Measurements from ENCODE around the gene TTLL3. TPM values are rescaled to one million over a fixed set of nuclear protein-coding genes. Genes with fewer than 3 reads are reported as not detected.

TTLL3 gene
- total and polyA plus RNA-seq, 2 donors (not counting 3 experiments of a cell fraction or from before 2014, with no cell fraction given), result 43.5 to 65.2 TPM

DNA sequence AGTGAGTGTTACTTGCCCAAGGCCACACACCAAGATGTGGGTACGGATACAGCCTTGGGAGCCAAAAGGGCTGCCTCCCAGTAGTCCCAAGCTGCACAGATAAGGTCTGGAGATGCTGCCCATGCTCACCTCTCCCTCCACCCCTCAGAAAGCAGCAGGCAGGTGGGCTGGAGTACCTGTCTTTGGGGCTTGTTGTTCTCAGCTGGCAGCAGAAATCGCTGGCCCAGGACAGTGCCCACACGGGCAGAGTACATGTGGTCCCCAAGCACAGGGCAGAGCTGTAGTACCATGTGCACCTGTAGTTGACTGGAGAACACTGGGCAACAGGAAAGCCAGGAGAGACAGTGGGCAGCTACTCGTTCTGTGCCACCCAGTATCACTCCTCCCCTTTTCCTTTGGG, 28.8 kb downstream of the TTLL3 start:
- Histone ChIP-seq H3K27me3 (ENCODE audit: control insufficient read depth in 2 of 2, insufficient read depth in 2 of 2, low read length in 2 of 2) (no peaks in the 10 kb centered on the region), H3K36me3 (ENCODE audit: control insufficient read depth in 2 of 2, extremely low read depth in 1 of 2, insufficient read depth in 2 of 2, low read length in 2 of 2) (peaks cover 4 to 12% of the 10 kb centered on the region in 2 experiments), H3K9ac (replicated peaks; ENCODE audit: extremely low read depth, insufficient read depth, low read length) (no peak overlapping the region), H3K79me2 (ENCODE audit: control insufficient read depth, insufficient read depth, low read length) (peaks cover 3% of the 10 kb centered on the region), H4K20me1 (replicated peaks; ENCODE audit: control insufficient read depth, extremely low read depth, insufficient read depth, low read length) (no peaks in the 10 kb centered on the region), H3K9me3 (replicated peaks; ENCODE audit: control insufficient read depth, insufficient read depth, low read length) (no peaks in the 10 kb centered on the region), H2AFZ (ENCODE audit: low read depth, low read length) (no peak overlapping the region), H3K9me1 (replicated peaks; ENCODE audit: control insufficient read depth, extremely low read depth, insufficient read depth, low read length) (no peaks in the 10 kb centered on the region), H3K4me1 (ENCODE audit: control insufficient read depth, extremely low read depth, insufficient read depth, low read length) (peaks cover 19% of the 10 kb centered on the region), H3K4me3 (replicated peaks in 1 of 3; ENCODE audit: insufficient read depth in 1 of 3, low read depth in 1 of 3, low read length in 3 of 3) (no peak overlapping the region), H3K4me2 (ENCODE audit: insufficient read depth, low read length) (no peak overlapping the region), H3K27ac (ENCODE audit: insufficient read depth, low read depth, low read length) (peak overlapping the region; percentile 50)
- ChIA-PET POLR2A (no interaction called here), CTCF (interaction anchor here (1.0 to 1.5 kb wide), 4 partner anchors 8 to 77 kb away, joined by 3 to 6 read pairs (median 4); no protein-coding TSS in a partner anchor)
- FAIRE-seq (no peak), DNase-seq (ENCODE audit: low read depth, low spot score) (no peak)
- dilution Hi-C loops (cut with MboI; ENCODE audit: extremely low pct_ligation_motif_present, low sequenced_read_pairs) (no loop called here), intact Hi-C loops (cut with micrococcal nuclease) (loop anchor here (1.0 kb wide), 1 partner anchor 9 kb away; no protein-coding TSS in a partner anchor)
- no TSS peak for BruUV-seq (replicated peaks)
- TF ChIP-seq MYC (IDR thresholded peaks at IDR 0.05; ENCODE audit: low read depth, low read length) (no peak), EZH2 (IDR thresholded peaks at IDR 0.05; ENCODE audit: borderline replicate concordance, low read depth, low read length, severe bottlenecking) (no peak), POLR2A (IDR thresholded peaks at IDR 0.05; ENCODE audit: low read depth, low read length) (no peak), MAX (IDR thresholded peaks at IDR 0.05; ENCODE audit: insufficient read depth, insufficient read length) (no peak), JUN (IDR thresholded peaks at IDR 0.05; ENCODE audit: borderline replicate concordance, insufficient read depth, insufficient read length, low read depth) (no peak), POLR2AphosphoS5 (IDR thresholded peaks at IDR 0.05; ENCODE audit: insufficient read depth, low read depth, low read length) (no peak)
- TF ChIP-seq, protein P1, sequence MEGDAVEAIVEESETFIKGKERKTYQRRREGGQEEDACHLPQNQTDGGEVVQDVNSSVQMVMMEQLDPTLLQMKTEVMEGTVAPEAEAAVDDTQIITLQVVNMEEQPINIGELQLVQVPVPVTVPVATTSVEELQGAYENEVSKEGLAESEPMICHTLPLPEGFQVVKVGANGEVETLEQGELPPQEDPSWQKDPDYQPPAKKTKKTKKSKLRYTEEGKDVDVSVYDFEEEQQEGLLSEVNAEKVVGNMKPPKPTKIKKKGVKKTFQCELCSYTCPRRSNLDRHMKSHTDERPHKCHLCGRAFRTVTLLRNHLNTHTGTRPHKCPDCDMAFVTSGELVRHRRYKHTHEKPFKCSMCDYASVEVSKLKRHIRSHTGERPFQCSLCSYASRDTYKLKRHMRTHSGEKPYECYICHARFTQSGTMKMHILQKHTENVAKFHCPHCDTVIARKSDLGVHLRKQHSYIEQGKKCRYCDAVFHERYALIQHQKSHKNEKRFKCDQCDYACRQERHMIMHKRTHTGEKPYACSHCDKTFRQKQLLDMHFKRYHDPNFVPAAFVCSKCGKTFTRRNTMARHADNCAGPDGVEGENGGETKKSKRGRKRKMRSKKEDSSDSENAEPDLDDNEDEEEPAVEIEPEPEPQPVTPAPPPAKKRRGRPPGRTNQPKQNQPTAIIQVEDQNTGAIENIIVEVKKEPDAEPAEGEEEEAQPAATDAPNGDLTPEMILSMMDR (IDR thresholded peaks at IDR 0.05; ENCODE audit: extremely low read depth in 1 of 2, insufficient read depth in 1 of 2, low read depth in 1 of 2, low read length in 2 of 2), result no peak

Measured in endothelial cell of umbilical vein (primary cell).